OCI-LY7 (cell line): ENCODE data around the gene MIX23. TPM values are rescaled to one million over a fixed set of nuclear protein-coding genes. Genes with fewer than 3 reads are reported as not detected.

ENCODE experiments used
- BruUV-seq: library from RNA; stranded (reverse); fragments of 400-500 nt; replicated peaks from 2 replicates; lab custom pipeline; 2021; lab: Mats Ljungman, UMichigan
- CTCF ChIA-PET: fragments of 300-600 bp; sonication (Branson Sonifier 250); formaldehyde crosslinking; loops from one replicate; lab custom pipeline; 2022; ENCODE audit warnings: antibody characterized with exemption; ENCODE audit not compliant: unreplicated experiment; lab: Charles Lee
- POLR2A ChIA-PET: fragments of 300-600 bp; sonication (Branson Sonifier 250); formaldehyde crosslinking; loops from one replicate; lab custom pipeline; 2022; ENCODE audit warnings: antibody characterized with exemption; lab: Charles Lee
- DNase-seq: peaks from one replicate; pipeline ENCODE4 v3.0.0-alpha.2; 2015; ENCODE audit warnings: low spot score
- H2AFZ ChIP-seq: fragments of 200-600 bp; sonication (generic), shearing (Covaris generic); 2 replicates; pipeline ENCODE4 v1.6.1; 2014; ENCODE audit warnings: mild to moderate bottlenecking, antibody characterized with exemption, low read length, moderate library complexity
- H3K27ac ChIP-seq: fragments of 200-600 bp; sonication (generic); 2 replicates; pipeline ENCODE4 v1.5.1; 2014; ENCODE audit warnings: mixed run types, low read depth, mild to moderate bottlenecking, moderate library complexity, low read length, inconsistent platforms; ENCODE audit not compliant: poor library complexity, severe bottlenecking
- H3K36me3 ChIP-seq: fragments of 200-600 bp; sonication (generic); 2 replicates; pipeline ENCODE4 v1.6.1; 2014; ENCODE audit warnings: mild to moderate bottlenecking, antibody characterized with exemption, low read length, moderate library complexity, mixed read lengths; ENCODE audit not compliant: insufficient read depth
- H3K4me1 ChIP-seq: fragments of 200-600 bp; sonication (generic); 2 replicates; pipeline ENCODE4 v1.5.1; 2014; ENCODE audit warnings: mild to moderate bottlenecking, low read length; ENCODE audit not compliant: insufficient read depth, poor library complexity, severe bottlenecking
- H3K4me2 ChIP-seq: fragments of 200-600 bp; sonication (generic); 2 replicates; pipeline ENCODE4 v1.6.1; 2014; ENCODE audit warnings: mild to moderate bottlenecking, low read length
- H3K4me3 ChIP-seq: fragments of 200-600 bp; sonication (generic); 2 replicates; pipeline ENCODE4 v1.5.1; 2014; ENCODE audit warnings: mild to moderate bottlenecking, low read depth, low read length; ENCODE audit not compliant: poor library complexity, severe bottlenecking
- H3K79me2 ChIP-seq: fragments of 200-600 bp; sonication (generic); 2 replicates; pipeline ENCODE4 v1.6.1; 2016; ENCODE audit warnings: low read depth, mild to moderate bottlenecking, low read length, moderate library complexity, mixed read lengths; ENCODE audit not compliant: insufficient read depth
- H3K9me2 ChIP-seq: fragments of 200-600 bp; sonication (generic); 2 replicates; pipeline ENCODE4 v1.6.1; 2016; ENCODE audit warnings: mild to moderate bottlenecking, low read length, mixed read lengths; ENCODE audit not compliant: insufficient read depth
- H3K9me3 ChIP-seq: fragments of 200-600 bp; sonication (generic); 2 replicates; pipeline ENCODE4 v1.6.1; 2014; ENCODE audit warnings: mild to moderate bottlenecking, mixed run types, low read length, mixed read lengths
- H4K20me1 ChIP-seq: fragments of 200-600 bp; sonication (generic); 2 replicates; pipeline ENCODE4 v1.6.1; 2014; ENCODE audit warnings: mild to moderate bottlenecking, antibody characterized with exemption, low read length, moderate library complexity, mixed read lengths; ENCODE audit not compliant: insufficient read depth
- CTCF ChIP-seq: fragments of 200-600 bp; sonication (generic); conservative IDR thresholded peaks from 2 replicates; pipeline ENCODE4 v1.5.1; 2014; ENCODE audit warnings: mild to moderate bottlenecking, antibody characterized with exemption, low read length, moderate library complexity, mixed read lengths
- EZH2phosphoT487 ChIP-seq: fragments of 200-600 bp; sonication (generic); IDR thresholded peaks from 2 replicates; pipeline ENCODE4 v1.6.1; 2018; ENCODE audit warnings: low read depth, borderline replicate concordance, mild to moderate bottlenecking, mixed run types, antibody characterized with exemption, low read length, moderate library complexity, mixed read lengths
- intact Hi-C: fragments of 100-400 bp; cut with micrococcal nuclease; formaldehyde crosslinking; loops from one replicate; pipeline ENCODE4 v1.10.0; 2022; ENCODE audit not compliant: unreplicated experiment
- total RNA-seq, 2 experiments: library from RNA; depleted of rRNA in 1 of 2; stranded (reverse); fragments of >200 nt in 1 of 2; shearing (Covaris generic) in 1 of 2; gene quantifications; 2 replicates each; pipeline ENCODE4 v1.2.3, GENCODE V29; 2014 to 2022

Gene MIX23
- total RNA-seq, 2 experiments from 2014 or later: 44.7 to 71.3 TPM

DNA sequence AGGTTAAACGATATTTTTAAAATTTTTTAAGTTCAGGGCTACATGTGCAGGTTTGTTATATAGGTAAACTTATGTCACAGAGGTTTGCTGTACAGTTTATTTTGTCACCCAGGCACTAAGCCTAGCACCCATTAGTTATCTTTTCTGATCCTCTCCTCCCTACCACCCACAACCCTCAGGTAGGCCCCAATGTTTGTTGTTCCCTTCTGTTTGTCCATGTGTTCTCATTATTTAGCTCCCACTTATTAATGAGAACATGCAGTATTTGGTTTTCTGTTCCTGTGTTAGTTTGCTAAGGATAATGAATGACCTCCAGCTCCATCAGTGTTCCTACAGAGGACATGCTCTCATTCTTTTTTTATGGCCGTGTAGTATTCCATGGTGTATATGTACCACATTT lies 15.9 kb upstream of the MIX23 start:
- Histone ChIP-seq H3K4me2 (no peak overlapping the region), H4K20me1 (no peaks in the 10 kb centered on the region), H3K4me1 (no peaks in the 10 kb centered on the region), H3K36me3 (peaks cover 11% of the 10 kb centered on the region; the same call in 1 of the 2 replicates), H3K9me3 (no peaks in the 10 kb centered on the region), H2AFZ (no peak overlapping the region), H3K27ac (no peak overlapping the region), H3K79me2 (no peaks in the 10 kb centered on the region), H3K4me3 (no peak overlapping the region), H3K9me2 (no peaks in the 10 kb centered on the region)
- CTCF ChIA-PET: no interaction called here
- BruUV-seq: no TSS peak
- TF ChIP-seq EZH2phosphoT487 (no peak), CTCF (no peak)
- intact Hi-C loops: no loop called here
- POLR2A ChIA-PET: no interaction called here
- DNase-seq: no peak

- DNase-seq: no peak
- intact Hi-C loops: no loop called here
- BruUV-seq: no TSS peak
- no peak overlapping the region for H3K27ac ChIP-seq
- no peaks in the 10 kb centered on the region for H3K9me3 ChIP-seq
- ChIA-PET POLR2A (interaction anchor here (0.5 kb wide), 1 partner anchor 20 kb away, joined by 3 read pairs; no protein-coding TSS in a partner anchor), CTCF (no interaction called here)
- no peak overlapping the region for H3K4me3 ChIP-seq
- 0 out of 2 replicates have a peak, but pooled peaks cover 5% of the 10 kb centered on the region for H4K20me1 ChIP-seq
- no peaks in the 10 kb centered on the region for H3K9me2 ChIP-seq
- peaks cover 12% of the 10 kb centered on the region; the same call in 1 of the 2 replicates for H3K36me3 ChIP-seq
- TF ChIP-seq CTCF (no peak), EZH2phosphoT487 (no peak)
- H3K4me2 ChIP-seq: no peak overlapping the region
- no peak overlapping the region for H2AFZ ChIP-seq
- no peaks in the 10 kb centered on the region for H3K4me1 ChIP-seq
- H3K79me2 ChIP-seq: no peaks in the 10 kb centered on the region
These were observed 14.2 kb upstream of the MIX23 start for GRCh38 chr3:122397201-122397600.

- no peak overlapping the region for H3K27ac ChIP-seq
- BruUV-seq: no TSS peak
- ChIA-PET CTCF (no interaction called here), POLR2A (no interaction called here)
- no peak for TF ChIP-seq CTCF
- no peak for DNase-seq
- intact Hi-C loops: no loop called here
- no peak overlapping the region for H3K4me2 ChIP-seq
- peaks cover 12% of the 10 kb centered on the region; the same call in 1 of the 2 replicates for H3K36me3 ChIP-seq
- H3K9me2 ChIP-seq: no peaks in the 10 kb centered on the region
- H3K79me2 ChIP-seq: no peaks in the 10 kb centered on the region
- no peak overlapping the region for H2AFZ ChIP-seq
- no peaks in the 10 kb centered on the region for H3K9me3 ChIP-seq
- H3K4me3 ChIP-seq: no peak overlapping the region
- H4K20me1 ChIP-seq: 0 out of 2 replicates have a peak, but pooled peaks cover 5% of the 10 kb centered on the region
- no peaks in the 10 kb centered on the region for H3K4me1 ChIP-seq
These were observed 13.5 kb upstream of the MIX23 start for GRCh38 chr3:122396511-122396910.
